ENCODE results near the gene ODF2. TPM values are rescaled to one million over a fixed set of nuclear protein-coding genes. Genes with fewer than 3 reads are reported as not detected.
"Not testable (repeated sequence)": the region's sequence is repeated elsewhere in the genome, so short reads cannot be mapped to it uniquely, and the experiment has no call there.

The ODF2 gene
- total RNA-seq, 2 donors from 2014 or later, result 27.0 to 65.8 TPM

DNA sequence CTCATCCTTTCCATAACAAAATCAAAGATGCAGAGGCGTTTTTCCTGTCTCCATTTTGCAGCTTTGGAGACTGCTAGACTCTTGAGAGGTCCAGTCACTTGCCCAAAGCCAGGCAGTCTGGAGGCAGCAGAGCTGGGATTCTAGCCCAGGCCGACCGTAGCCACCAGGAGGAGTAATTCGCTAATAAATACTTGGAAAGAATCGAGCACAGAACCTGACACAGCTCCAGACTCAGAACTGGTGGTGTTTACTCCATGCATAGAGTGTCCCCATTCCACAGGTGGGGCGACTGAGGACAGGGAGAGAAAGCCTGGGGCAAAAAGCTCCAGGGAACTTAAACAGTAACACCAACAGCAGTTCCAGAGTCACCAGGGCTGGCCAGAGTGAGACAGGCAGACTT is 45.8 kb upstream of the ODF2 start:
- TF ChIP-seq, protein P1, sequence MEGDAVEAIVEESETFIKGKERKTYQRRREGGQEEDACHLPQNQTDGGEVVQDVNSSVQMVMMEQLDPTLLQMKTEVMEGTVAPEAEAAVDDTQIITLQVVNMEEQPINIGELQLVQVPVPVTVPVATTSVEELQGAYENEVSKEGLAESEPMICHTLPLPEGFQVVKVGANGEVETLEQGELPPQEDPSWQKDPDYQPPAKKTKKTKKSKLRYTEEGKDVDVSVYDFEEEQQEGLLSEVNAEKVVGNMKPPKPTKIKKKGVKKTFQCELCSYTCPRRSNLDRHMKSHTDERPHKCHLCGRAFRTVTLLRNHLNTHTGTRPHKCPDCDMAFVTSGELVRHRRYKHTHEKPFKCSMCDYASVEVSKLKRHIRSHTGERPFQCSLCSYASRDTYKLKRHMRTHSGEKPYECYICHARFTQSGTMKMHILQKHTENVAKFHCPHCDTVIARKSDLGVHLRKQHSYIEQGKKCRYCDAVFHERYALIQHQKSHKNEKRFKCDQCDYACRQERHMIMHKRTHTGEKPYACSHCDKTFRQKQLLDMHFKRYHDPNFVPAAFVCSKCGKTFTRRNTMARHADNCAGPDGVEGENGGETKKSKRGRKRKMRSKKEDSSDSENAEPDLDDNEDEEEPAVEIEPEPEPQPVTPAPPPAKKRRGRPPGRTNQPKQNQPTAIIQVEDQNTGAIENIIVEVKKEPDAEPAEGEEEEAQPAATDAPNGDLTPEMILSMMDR (IDR thresholded peaks at IDR 0.05), result no peak
- no peak for TF ChIP-seq POLR2AphosphoS5 (IDR thresholded peaks at IDR 0.05)
- TF ChIP-seq POLR2A (IDR thresholded peaks at IDR 0.05), result no peak
- WGBS, result 42% methylated on average over 6 of the region's 6 CpGs
- intact Hi-C loops (cut with DNase I), result loop anchor here (5.0 kb wide), 1 partner anchor 48 kb away; no protein-coding TSS in a partner anchor
- no peaks in the 10 kb centered on the region for H3K36me3 ChIP-seq
- no peak for DNase-seq (ENCODE audit: low spot score)
- H3K27ac ChIP-seq, result no peak overlapping the region
- no peaks in the 10 kb centered on the region for H3K4me1 ChIP-seq (replicated peaks)
- no peaks in the 10 kb centered on the region for H3K9me3 ChIP-seq
- no peak overlapping the region for H3K4me3 ChIP-seq
- no peaks in the 10 kb centered on the region for H3K27me3 ChIP-seq (replicated peaks; ENCODE audit: insufficient read depth)

DNA sequence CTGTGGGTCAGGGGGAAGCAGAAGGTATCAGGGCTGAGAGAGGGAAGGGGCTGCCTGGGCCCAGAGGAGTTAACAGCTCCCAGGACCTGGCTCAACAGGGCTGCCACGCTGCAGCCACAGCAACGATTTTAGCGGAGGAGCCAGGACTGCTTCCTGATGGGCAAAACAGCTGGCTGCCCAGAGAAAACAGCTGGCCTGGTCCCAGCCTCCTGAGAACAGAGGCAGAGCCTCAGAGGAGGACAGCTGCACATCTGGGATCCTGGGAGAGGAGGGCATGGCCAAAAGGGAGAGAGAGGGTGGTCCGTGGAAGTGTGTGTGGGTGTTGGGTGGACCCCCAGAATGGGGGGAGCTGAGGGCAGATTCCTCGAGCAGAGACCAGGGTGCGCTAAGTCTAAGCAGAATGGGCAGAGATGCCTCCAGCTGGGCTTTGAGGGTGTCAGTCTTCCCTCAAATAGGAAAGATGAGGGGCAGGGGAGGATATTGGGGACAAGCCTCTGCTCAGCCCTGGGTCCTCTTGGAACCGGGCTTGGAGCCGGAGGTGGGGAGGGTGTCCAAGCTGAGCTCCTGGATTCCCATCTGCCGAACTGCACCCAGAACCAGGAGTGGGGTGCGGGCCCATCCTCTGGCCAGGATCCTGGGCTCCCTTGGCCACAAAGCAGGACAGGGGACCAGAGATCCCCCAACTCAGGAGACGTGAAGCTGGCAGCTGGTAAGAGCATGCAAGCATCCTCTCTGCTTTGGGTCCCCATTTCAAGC is 44.3 kb upstream of the ODF2 start:
- TF ChIP-seq POLR2A (IDR thresholded peaks at IDR 0.05) (no peak), POLR2AphosphoS5 (IDR thresholded peaks at IDR 0.05) (no peak)
- TF ChIP-seq, protein P1 (IDR thresholded peaks at IDR 0.05), result no peak
- Histone ChIP-seq H3K4me1 (replicated peaks) (no peaks in the 10 kb centered on the region), H3K9me3 (no peaks in the 10 kb centered on the region), H3K27ac (no peak overlapping the region), H3K36me3 (no peaks in the 10 kb centered on the region), H3K27me3 (replicated peaks; ENCODE audit: insufficient read depth) (no peaks in the 10 kb centered on the region), H3K4me3 (no peak overlapping the region)
- DNase-seq (ENCODE audit: low spot score), result no peak
- 72% methylated on average over 10 of the region's 11 CpGs for WGBS
- intact Hi-C loops (cut with DNase I), result loop anchor here (5.0 kb wide), 1 partner anchor 49 kb away; no protein-coding TSS in a partner anchor

DNA sequence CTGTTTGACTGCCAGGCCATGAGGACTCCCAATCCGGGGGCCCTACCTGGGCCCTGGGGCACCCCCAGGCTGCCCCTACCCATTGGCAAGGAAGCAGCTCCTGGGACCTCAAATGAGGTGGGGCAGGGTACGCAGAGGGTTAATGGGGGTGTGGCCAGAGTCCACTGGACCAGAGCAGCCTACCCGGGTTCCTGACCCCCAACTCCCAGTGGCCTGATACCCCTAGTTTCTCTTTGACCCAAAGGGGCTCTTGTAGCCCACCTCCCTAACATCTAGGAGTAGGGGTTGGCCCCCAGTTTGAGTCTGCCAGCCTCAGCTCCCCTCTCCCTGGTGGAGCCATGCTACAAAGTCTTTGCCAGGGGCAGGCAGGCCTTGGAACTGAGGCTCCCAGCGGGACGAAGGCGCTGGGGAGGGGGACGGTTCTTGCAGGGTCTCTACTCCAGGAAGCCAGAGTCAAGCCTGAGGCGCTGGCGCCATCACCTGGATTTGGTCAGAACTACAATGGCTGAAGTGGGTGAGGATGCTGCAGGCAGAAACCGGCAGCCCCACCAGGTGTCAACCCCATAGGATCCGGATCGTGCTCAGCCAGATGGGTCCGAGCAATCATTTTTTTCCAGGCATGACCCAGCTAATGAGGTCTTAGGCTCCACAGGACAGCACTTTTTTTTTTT is 43.6 kb upstream of the ODF2 start:
- no peaks in the 10 kb centered on the region for H3K4me1 ChIP-seq (replicated peaks)
- intact Hi-C loops (cut with DNase I), result loop anchor here (5.0 kb wide), 1 partner anchor 50 kb away; no protein-coding TSS in a partner anchor
- no peaks in the 10 kb centered on the region for H3K36me3 ChIP-seq
- peak; percentile 11 for DNase-seq (ENCODE audit: low spot score)
- no peaks in the 10 kb centered on the region for H3K9me3 ChIP-seq
- WGBS, result 20% methylated on average over 12 of the region's 13 CpGs
- TF ChIP-seq POLR2AphosphoS5 (IDR thresholded peaks at IDR 0.05) (no peak), POLR2A (IDR thresholded peaks at IDR 0.05) (no peak)
- TF ChIP-seq, protein P1 (IDR thresholded peaks at IDR 0.05), result peak in 2 of 4 experiments; percentile 29 to 36
- no peaks in the 10 kb centered on the region for H3K27me3 ChIP-seq (replicated peaks; ENCODE audit: insufficient read depth)
- H3K4me3 ChIP-seq, result no peak overlapping the region
- no peak overlapping the region for H3K27ac ChIP-seq

DNA sequence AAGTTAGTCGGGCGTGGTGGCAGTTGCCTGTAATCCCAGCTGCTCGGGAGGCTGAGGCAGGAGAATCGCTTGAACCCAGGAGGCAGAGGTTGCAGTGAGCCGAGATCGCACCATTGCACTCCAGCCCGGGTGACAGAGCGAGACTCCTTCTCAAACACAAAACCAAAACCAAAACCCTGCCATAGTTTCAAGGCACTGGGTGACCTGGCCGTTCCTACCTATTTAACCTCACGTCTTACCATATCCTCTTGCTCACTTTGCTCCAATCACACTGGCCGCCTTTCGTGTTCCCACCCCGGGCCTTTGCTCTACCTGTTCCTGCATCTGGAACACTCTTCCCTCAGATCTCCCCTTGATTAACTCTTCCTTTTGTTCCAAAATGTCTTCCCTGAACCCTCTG is 42.1 kb upstream of the ODF2 start:
- H3K4me1 ChIP-seq (replicated peaks); H3K9me3 ChIP-seq; H3K27me3 ChIP-seq (replicated peaks; ENCODE audit: insufficient read depth); DNase-seq (ENCODE audit: low spot score); H3K36me3 ChIP-seq; H3K27ac ChIP-seq; H3K4me3 ChIP-seq: not testable (repeated sequence)
- intact Hi-C loops (cut with DNase I), result loop anchor here (5.0 kb wide), 1 partner anchor 51 kb away; no protein-coding TSS in a partner anchor
- WGBS, result 86% methylated on average over 13 of the region's 13 CpGs

DNA sequence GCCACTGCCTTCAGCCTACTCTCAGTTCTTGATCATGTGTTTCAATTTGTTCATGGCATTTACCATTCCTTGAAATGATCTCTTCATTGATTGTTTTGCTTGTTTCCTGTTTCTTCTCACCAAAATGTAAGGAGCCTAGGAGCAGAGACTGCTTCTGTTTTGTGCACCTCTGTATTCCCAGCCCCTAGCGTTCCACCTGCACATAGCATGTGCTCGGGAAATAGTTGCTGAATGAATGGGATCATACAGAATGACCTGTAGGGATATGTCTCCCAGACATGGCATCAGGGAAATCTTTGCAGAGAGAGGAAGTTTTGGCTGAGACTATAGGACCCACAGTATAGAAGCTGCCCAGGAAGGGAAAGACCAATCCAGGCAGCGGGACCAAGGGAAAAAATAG is 41.3 kb upstream of the ODF2 start:
- intact Hi-C loops (cut with DNase I), result loop anchor here (5.0 kb wide), 1 partner anchor 52 kb away; no protein-coding TSS in a partner anchor
- no peak overlapping the region for H3K27ac ChIP-seq
- WGBS, result 60% methylated on average over 3 of the region's 3 CpGs

More for the DNA sequence above, 41.3 kb upstream of the ODF2 start:
- no peak for DNase-seq (ENCODE audit: low spot score)
- Histone ChIP-seq H3K9me3 (no peaks in the 10 kb centered on the region), H3K27me3 (replicated peaks; ENCODE audit: insufficient read depth) (no peaks in the 10 kb centered on the region), H3K4me3 (no peak overlapping the region), H3K36me3 (no peaks in the 10 kb centered on the region), H3K4me1 (replicated peaks) (no peaks in the 10 kb centered on the region)
- TF ChIP-seq, protein P1 (IDR thresholded peaks at IDR 0.05), result no peak
- no peak for TF ChIP-seq POLR2AphosphoS5 (IDR thresholded peaks at IDR 0.05)
- no peak for TF ChIP-seq POLR2A (IDR thresholded peaks at IDR 0.05)
